NCI-H1694 (cell line): ENCODE data around the gene LPIN1.
"Not testable (repeated sequence)": the region's sequence is repeated elsewhere in the genome, so short reads cannot be mapped to it uniquely, and the experiment has no call there.

Source experiments
- DNase-seq: peaks from one replicate; lab custom pipeline; 2025; lab: John Stamatoyannopoulos, UW

LPIN1 gene

DNA sequence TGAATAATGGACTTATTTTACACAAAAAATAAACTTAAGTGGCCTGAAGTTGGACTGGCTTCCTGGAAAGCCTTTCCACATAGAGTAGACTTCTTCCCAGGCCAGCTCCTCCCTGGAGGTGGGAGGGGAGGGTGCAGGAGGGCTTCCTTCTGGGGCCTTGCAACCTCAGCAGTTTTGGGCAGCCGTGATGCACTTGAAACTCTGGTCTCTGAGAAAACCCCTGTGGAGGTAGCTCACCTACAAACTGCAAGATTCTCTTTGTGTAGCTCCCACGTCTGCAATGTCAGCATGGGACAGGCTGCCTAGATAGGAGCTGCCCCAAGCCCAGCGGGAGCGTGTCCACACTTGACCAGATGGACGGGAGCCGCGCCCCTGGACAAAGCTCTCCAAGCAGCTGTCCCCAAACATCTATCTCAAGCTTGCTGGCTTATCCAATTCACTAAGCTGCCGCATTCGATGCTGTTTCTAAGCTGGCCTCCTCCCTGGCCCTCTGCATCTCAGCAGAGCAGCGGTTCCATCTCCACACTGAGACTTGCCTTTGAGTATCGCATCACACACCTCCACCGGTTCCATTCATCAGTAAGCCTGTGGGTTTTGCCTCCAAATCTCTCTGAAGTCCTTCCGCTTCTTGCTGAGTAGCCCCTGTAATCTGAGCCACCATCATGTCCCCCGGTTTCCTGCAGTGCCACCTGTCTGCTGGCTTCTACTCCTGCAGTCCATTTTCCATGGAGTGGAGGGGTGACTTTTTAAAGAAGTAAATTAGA is 1.6 kb upstream of the LPIN1 start:
- DNase-seq, result peak; percentile 76

DNA sequence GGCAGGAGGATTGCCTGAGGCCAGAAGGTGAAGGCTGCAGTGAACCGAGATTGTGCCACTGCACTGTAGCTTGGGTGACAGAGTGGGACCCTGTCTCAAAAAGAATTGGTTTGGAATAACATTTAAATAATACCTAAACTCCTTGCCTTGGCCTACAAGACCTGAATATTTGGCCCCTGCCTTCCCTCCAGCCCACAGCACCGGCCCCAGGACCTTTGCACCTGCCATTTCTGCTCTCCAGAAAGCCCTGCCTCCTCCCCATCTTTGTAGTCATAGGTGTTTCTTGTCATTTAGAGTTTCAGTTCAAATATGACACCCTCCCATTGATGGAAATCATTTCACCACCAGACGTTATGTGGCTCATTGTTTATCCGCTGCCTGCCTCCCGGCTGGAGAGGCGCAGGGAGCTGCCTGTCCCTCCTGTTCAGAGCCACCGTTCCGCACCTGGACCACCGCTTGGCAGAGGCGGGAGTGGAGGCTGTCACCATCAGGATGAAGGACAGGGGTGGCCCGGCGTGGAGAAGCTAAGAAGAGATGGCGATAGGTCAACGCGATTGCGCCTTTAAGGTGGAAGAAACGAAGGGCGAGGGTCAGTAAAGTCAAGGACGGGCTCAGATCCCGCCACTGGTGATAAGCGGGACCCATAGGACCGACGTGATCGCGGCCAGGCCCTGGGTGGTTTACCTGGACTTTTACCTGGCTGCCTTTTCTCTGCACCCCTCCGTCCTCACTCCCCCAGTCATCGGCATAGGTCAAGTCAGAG is 638 bp upstream of the LPIN1 start:
- DNase-seq, result no peak

DNA sequence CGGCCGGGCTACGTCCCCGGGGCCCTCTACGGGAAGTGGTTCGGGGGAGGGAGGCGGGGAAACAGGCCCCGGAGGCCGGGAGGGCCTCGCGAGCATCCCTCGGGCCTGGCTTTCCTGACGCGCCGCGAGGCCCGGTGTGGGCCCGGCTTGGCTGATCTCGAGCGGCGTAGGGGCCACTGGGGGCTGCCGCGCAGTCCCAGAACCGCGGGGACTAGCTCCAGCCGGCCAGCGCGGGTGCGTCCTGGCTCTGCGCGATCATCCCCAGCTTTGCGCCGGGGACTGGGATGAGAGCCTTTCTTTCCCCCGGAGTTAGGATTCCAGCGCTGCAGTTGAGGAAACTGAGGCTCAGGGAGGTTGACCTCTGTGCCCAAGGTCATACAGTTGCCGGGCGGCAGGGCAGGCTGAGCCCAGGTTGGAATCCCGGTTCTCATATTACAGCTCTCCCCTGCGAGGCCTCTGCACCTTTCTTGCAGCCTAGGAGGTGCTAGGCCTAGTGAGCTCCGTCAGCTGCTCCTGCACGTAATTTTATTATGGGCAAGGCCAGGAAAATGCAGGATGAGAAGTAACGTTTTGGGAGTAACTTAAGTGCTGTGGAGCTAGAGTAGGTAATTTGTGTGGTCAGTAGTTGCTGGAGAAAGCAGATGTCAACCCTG is 501 bp downstream of the LPIN1 start:
- DNase-seq, result peak; percentile 36

DNA sequence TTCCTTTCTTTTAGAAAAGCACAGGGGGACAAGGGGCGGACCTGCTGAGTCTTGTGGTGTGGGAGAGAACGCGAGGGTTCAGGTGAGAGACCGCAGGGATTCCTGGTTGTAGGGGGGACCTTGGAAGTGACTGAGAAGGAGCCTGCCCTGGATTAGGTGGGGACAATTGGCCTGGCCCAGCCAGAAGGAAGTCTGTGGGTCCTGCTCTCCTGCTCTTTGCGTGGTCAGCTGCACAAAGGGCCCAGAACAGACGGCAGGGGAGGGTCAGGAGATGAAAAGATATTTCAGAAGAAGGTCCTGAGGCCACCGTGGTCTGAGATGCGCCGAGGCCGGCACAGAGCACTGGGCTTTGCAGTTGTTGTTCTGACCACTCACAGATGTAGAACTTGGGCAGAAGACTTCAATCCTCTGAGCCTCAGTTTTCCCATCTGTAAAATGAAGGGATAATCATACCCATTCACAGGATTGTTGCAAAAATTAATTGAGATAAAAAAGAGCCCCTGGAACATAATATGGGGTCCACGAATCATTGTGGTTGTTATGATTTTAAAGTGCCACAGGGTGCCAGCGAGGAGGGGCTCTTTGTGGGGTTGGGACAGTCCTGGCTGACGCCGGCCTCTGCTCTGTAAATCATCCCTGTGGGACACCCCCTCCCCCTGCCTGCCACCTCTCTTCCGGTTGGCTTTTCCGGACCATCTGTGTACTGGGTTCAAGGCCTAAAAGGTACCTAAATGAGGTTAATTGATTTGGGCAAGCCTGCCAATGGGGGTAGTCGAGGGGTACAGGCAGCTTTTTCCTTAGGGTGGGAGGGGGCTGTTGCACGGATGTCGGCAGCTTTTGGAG is 1.8 kb downstream of the LPIN1 start:
- DNase-seq, result no peak

DNA sequence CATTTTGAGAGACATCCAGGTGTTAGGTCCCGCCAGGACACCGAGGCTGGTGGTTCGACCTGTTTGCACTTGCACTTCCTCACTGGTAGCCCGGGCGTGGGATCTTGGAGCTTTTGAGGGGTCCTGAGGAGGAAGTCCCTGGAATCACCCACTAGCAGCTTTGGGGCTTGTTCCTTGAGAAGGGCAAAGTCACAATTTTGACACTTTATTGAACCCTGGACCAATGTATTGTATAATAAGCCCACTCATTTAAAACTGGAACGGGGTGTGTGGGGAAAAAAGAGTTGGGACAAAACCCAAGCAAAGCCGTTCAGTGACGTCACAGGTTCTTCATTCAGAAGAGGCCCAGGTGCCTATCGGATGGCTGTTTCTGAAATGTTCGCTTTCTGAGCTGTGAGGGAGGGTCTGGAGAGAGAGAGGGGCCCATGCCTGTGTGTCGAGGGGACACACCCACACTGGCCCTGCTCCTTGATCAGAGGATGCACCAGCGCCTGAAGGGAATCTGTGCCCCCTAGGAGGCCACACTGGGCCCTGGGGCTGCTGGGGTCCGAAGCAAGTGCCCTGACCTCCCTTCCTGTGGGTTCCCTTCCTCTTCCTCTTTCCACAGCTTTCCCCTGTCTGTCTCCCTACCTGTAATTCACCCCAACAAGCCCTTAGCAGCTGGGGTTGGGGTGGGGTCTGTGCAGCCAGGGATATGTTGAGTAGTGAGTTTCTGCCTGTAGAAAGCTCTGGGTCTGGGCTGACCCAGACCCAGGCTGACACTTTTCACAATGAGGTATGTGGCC is 2.6 kb downstream of the LPIN1 start:
- DNase-seq, result no peak

DNA sequence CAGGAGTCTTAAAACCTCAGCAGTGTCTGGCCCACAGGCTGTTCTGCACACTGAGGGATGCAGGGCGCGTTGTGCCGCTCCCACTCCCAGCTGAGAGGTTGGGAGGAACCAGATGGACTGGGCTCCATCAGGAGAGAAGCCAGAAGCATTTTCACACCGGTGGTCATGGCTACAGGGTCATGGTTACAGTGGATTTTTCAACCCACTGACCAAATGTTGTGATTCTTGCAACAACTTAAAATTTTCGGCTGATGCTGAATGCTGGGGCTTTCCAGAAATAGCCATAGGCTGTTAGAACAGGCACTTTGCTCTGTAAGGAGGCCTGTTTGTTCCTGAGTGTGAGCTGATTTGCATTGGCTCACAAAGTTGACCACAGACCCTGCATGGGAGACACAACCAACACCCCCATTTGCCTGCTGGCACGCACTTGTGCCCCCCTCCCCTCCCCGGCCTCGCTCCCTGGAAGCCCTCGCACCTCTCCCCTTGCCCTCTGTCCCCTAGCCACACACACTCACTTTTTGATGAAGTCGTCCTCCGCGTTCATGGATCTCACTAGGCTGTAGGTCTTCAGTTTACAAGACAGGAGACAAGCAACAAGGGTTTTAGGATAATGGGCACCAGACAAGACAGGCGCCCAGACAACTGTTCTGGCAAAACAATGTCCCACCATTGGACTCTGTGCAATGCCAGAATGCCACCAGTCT is 3.4 kb downstream of the LPIN1 start:
- no peak for DNase-seq

DNA sequence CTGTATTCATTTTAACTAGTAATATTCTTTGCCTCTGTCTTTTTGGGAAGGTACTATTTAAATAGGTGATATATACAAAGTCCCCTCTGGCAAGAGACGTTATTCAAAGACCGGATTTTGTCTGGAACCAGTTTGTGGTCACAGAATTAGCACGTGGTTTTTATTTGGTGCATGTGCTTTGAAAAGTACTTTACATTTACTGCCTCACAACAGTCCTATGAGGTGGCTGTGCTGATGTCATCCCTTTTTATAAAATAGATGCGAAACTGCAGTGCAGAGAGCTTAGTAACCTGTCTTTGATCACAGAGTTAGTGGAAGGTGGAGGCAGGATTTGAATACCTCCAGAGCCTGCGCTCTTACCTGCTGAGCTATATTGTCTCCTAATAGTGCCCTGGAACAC is 4.0 kb downstream of the LPIN1 start:
- no peak for DNase-seq

DNA sequence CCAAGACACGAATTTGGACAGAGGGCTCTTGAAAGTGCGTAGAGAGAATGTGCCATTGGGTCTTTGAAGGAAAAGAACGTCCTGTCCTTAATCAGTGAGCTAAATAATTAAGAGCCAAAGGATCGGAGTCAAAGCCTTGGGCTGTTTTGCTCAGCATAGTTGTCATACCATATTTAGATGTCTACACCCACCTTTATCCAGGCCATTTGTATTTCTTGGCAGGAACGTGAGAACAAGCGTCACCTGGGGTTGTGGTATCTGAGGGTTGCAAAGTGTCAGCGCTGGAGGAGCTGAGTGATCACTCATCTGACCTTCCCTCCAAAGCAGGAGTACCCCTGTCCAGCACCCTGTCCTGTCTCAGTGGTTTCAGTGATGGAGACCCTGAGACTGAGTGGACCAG is 4.5 kb downstream of the LPIN1 start:
- no peak for DNase-seq

DNA sequence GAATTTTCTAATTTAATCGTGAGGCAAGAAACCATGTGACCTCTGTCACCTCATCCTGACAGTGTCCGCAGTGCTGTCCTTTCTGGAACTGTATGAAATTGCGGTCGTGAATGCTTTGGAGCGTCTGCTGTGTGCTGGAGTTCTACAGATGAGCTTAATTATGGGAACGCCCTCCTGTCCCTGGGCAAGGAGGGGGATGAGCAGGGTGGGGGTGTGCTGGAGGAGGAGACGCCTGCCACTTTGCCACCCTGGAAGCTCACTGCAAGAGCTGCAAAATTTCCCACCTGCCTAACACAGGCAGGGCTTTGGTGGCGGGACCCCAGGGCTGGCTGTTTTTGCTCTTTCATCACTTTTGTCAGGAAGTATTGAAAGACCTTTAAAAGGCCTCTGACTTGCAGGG is 6.5 kb downstream of the LPIN1 start:
- DNase-seq, result no peak

DNA sequence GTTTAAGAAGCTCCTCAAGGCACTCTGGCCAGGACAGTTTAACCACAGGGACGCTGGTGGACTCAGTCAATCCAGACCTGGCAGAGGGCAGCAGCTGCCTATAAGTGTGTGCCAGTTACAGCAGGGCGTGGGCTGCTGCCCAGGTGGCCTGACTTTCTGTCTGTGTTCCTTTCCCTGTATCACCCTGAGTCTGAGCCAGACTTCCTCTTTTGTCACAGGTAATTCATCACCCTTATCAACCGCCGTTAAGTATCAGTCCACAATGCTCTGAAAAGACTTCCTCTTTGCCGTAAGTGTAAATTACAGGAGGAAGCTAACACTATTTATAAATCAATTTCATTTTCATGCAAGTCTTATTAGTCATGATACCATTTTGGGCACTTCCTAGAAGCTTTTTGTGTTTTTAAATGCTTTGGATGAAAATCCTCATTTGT is 7.0 kb downstream of the LPIN1 start:
- no peak for DNase-seq

DNA sequence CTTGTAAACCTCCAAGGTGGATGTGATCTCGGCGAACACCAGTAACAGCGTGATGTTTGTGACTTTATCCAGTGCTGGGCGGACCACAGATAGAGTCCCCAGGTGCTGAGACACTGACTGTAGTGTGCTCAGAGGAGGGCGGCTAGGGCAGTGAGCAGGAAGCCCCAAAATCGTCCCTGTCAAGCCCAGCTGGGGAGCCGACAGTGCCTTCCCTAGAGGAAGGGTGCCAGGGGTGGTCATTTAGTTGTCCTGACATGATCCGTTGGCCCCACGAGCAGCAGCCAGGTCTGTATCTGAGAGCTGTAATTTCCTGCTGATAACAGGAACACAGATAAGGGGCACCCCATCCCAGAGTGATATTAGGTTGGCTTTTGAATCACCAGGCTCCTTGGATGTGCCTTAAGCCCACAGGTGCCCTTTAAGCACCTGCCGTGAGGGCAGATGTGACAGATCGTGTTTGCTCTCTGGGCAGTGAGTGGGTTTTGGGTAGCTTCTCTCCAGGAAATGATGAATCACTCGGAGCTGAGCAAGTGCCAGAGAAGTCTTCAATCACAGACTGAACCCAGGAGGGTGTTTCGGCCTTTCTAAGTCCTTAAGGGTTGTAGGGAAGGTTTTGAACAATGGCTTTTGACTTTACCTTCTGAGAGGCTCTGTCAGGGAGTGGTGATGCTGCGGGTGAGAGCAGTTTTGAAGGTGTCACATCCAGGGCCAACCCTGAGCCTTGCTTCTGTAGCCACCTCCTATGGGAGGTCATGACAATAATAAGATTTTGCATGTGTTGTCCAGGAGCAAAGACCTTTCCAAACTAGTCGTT is 7.7 kb downstream of the LPIN1 start:
- DNase-seq, result no peak

DNA sequence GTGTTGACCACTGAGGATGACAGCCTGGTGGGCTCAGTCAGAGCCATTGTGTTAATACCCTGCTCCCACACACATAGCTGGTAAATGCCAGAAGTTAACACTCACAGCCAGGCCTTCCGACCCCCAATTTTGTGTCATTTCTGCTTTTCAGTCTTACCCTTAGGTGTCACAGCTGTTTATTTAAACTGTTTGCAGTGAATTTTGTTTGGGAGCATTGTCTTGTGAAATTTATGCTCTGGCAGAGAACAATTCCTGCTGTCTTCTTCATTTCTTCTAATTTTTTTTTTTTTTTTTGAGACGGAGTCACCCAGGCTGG is 8.2 kb downstream of the LPIN1 start:
- no peak for DNase-seq

DNA sequence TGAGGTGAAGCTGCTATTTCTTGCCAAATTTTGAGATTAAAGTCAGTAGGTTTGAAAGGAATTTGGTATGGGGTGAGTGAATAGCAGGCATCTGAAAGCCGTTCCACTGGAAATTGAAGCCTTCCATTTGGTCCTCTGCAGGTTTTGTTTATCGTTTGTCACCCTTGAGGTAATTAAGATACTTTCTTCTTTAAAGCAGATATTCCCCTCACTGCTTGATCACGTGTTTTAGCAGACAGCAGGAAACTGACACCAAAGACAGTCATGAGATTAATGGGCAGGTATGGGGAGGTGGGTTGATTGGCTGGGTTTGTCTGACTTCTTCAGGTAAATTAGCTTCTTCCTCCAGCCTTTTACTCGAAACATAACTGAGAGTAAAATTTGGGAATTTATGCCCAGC is 10.7 kb downstream of the LPIN1 start:
- DNase-seq, result no peak

DNA sequence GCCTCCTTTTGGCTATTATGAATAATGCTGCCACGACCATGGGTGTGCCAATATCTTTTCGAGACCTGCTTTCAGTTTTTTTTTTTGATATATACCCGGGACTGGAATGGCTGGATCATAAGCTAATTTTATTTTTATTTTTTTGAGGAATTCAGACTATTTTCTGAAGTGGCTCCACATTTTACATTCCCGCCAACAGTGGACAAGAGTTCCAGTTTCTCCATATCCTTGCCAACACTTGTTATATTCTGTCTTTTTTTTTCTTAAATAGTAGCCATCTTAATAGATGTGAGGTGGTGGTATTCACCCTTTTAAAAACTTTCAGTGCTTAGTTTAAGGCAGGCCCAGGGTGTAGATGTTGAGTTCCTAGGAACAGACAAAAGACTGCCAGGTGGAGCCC is 11.8 kb downstream of the LPIN1 start:
- DNase-seq, result no peak

DNA sequence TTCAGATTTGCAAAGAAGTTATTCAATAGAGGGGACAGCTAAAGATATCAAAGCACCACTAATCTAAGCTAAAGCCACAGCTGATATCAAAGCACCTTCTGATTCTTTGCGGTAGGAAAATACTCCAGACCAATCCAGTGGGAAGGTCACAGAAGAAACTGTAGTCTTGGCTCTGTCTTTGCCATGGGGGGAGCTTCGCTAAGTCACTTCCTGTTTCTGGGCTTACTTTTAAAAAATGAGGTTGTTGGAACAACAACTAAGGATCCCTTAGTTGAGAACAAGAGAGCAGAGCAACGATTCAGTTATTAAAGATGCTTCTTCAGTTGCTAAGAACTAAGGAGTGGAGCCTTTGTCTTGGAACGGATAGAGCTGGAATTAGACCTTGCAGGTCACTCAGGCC is 12.2 kb downstream of the LPIN1 start:
- no peak for DNase-seq

DNA sequence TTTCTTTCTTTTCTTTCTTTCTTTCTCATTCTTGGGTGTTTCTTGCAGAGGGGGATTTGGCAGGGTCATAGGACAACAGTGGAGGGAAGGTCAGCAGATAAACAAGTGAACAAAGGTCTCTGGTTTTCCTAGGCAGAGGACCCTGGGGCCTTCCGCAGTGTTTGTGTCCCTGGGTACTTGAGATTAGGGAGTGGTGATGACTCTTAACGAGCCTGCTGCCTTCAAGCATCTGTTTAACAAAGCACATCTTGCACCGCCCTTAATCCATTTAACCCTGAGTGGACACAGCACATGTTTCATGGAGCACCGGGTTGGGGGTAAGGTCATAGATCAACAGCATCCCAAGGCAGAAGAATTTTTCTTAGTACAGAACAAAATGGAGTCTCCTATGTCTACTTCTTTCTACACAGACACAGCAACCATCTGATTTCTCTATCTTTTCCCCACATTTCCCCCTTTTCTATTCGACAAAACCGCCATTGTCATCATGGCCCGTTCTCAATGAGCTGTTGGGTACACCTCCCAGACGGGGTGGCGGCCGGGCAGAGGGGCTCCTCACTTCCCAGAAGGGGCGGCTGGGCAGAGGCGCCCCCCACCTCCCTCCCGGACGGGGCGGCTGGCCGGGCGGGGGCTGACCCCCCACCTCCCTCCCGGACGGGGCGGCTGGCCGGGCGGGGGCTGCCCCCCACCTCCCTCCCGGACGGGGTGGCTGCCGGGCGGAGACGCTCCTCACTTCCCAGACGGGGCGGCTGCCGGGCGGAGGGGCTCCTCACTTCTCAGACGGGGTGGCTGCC is 12.9 kb downstream of the LPIN1 start:
- not testable (repeated sequence) for DNase-seq

DNA sequence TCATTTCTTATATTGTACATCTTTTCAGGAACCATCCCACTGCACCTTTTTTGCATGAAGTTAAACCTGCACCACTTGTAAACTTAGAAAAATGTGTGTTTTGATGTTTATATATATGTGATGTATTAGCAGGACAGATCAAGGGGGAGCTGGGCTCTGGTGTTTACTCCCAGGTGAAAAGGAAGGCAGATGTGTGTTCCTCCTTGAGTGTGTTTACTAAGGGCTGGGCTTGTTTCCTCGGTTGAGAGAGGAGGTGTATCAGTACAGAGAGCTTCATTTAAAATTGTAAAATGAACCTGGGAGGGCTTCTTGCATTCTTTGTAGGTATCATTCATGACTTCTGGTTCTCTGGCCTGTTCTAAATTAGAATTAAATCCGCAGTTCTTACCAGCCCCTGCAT is 14.8 kb downstream of the LPIN1 start:
- DNase-seq, result no peak

DNA sequence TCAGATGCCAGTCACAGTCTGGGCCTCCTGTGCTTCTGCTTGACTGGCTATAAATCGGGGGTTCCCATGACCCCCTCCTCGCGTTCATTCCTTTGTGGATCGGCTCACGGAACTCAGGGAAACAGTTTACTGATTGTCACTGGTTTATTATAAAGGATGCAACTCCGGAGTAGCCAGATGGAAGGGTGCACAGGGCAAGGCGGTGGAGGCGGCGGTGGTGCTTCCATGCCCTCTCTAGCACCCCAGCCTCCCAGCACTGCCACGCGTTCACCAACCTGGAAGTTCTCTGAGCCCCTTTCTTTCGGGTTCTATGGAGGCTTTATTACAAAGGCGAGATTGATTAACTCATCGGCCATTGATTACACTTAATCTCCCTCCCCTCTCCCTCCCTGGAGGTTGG is 15.6 kb downstream of the LPIN1 start:
- DNase-seq, result no peak

DNA sequence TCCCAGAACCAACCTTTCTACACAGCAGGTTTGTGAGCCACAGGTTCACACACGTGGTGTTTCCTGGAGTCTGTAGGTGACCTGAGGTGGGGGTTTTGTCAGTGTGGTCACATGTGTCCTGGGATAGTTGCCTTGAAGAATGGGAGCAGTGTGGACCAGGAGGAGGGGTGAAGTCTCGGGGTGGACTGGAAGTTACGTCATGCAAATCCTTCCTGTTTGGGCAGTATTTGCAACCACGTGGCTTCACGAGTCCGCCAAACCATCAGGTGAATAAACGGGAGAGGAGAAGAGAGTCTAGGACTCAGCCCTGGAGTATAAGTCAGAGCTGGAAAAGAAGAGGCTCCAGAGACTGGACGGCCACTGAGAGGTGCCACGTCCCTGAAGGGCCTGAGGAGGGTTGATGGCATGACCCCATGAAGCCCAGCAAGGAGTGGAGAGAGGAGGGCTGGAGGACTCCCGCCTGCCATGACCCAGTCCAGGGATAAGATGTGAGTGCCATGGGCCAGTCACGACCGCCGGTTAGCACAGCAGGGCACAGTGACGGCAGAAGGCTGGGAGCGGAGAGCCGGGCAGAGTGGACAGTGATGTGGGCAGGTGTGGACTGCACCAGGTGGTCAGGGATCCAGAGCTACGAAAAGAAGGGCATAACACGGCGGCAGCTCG is 16.5 kb downstream of the LPIN1 start:
- DNase-seq, result no peak
